WTC11 (cell line): ENCODE results near the gene PDK3.

Experiments used
- AR ChIP-seq: fragments of 250-450 bp; sonication (Bioruptor Pico); IDR thresholded peaks from 2 replicates; pipeline ENCODE4 v1.9.0; 2021; ENCODE audit warnings: mild to moderate bottlenecking
- CTCF ChIP-seq: fragments of 200-600 bp; IDR thresholded peaks from 2 replicates; pipeline ENCODE4 v1.8.0; 2022; ENCODE audit warnings: antibody characterized with exemption
- SP1 ChIP-seq: sonication (generic); formaldehyde crosslinking; conservative IDR thresholded peaks from 2 replicates; pipeline ENCODE4 v1.8.1; 2022; ENCODE audit warnings: missing genetic modification reagents

DNA sequence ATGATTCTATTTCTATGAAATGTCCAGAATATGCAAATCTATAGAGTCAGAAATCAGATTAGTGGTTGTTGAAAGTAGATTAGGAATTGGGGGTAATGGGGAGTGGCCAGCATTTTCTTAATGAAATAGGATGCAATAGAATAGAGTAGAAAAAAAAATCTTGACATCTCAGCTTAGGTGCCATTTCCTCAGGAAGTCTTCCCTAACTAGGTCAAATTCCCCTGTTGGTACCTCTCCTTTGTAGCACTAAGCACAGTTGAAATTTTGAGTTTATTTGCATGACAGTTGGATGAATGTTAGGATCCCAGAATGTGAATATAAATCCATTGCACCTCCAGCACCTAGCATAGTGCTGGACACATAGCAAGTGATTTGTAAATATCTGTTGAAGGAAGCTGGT is 30.0 kb upstream of the PDK3 start:
- TF ChIP-seq AR (CRISPR knock-in tag) (no peak), SP1 (CRISPR knock-in tag) (no peak), CTCF (no peak)
